GM19372 (cell line): Measurements from ENCODE around the gene PDE1A.

Experiments used
- ATAC-seq: cut with Tn5 transposase; IDR thresholded peaks from one replicate; pipeline ENCODE4 v1.9.1; 2021; ENCODE audit warnings: mild to moderate bottlenecking, low read depth, moderate library complexity; ENCODE audit not compliant: unreplicated experiment

The PDE1A gene

GRCh38 chr2:182224669-182225068, 202.2 kb downstream of the PDE1A start:
- no peak for ATAC-seq

GRCh38 chr2:182220998-182221397, 205.8 kb downstream of the PDE1A start:
- no peak for ATAC-seq

GRCh38 chr2:182220335-182220734, 206.5 kb downstream of the PDE1A start:
- no peak for ATAC-seq

GRCh38 chr2:182210669-182211068, 216.2 kb downstream of the PDE1A start:
- ATAC-seq, result no peak

GRCh38 chr2:182208421-182208820, 218.4 kb downstream of the PDE1A start:
- ATAC-seq, result no peak

- ATAC-seq, result no peak
These were observed 219.6 kb downstream of the PDE1A start for GRCh38 chr2:182207049-182207746.

GRCh38 chr2:182197529-182197928, 229.3 kb downstream of the PDE1A start:
- no peak for ATAC-seq

- no peak for ATAC-seq
These were observed 233.5 kb downstream of the PDE1A start for GRCh38 chr2:182193291-182193690.

GRCh38 chr2:182191061-182191460, 235.8 kb downstream of the PDE1A start:
- ATAC-seq, result no peak

- no peak for ATAC-seq
These were observed 239.7 kb downstream of the PDE1A start for GRCh38 chr2:182187130-182187529.

GRCh38 chr2:182186132-182186735, 240.6 kb downstream of the PDE1A start:
- peak; percentile 63 for ATAC-seq

- ATAC-seq, result no peak
These were observed 244.4 kb downstream of the PDE1A start for GRCh38 chr2:182182436-182182835.

- ATAC-seq, result no peak
These were observed 245.5 kb downstream of the PDE1A start for GRCh38 chr2:182181381-182181780.

GRCh38 chr2:182179176-182179575, 247.7 kb downstream of the PDE1A start:
- no peak for ATAC-seq

GRCh38 chr2:182173944-182174622, 252.8 kb downstream of the PDE1A start:
- ATAC-seq, result peak; percentile 79

GRCh38 chr2:182170341-182170740, 256.5 kb downstream of the PDE1A start:
- no peak for ATAC-seq

- ATAC-seq, result no peak
These were observed 259.0 kb downstream of the PDE1A start for GRCh38 chr2:182167882-182168281.

- ATAC-seq, result no peak
These were observed 260.0 kb downstream of the PDE1A start for GRCh38 chr2:182166841-182167240.

- no peak for ATAC-seq
These were observed 260.4 kb downstream of the PDE1A start for GRCh38 chr2:182166406-182166805.

GRCh38 chr2:182165202-182165601, 261.6 kb downstream of the PDE1A start:
- ATAC-seq, result no peak

GRCh38 chr2:182164686-182165085, 262.1 kb downstream of the PDE1A start:
- ATAC-seq, result no peak

- no peak for ATAC-seq
These were observed 263.0 kb downstream of the PDE1A start for GRCh38 chr2:182163878-182164277.
